ENCODE data around the gene KRT39.

DNA sequence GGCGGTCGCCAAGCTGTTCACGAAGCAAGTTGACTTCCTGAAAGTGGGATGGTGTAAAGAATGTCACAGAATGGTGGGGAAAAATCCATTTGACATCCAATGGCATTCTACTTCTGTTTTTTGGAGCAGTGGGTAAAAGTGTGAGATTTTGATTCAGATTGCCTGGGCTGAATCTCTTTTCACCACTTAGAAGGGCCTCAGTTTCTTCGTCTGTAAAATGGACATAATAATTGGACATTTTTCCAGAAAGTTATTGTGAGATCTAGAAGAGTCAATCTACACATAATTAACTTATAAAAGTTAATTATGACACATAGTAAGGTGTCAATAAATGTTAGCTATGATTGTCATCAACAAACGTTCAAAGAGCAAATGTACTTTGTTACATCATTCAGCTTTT, 14.4 kb upstream of the KRT39 start:
- TF ChIP-seq POLR2A (IDR thresholded peaks at IDR 0.05; ENCODE audit: low read depth, low read length) (no peak), FOXM1 (IDR thresholded peaks at IDR 0.05; ENCODE audit: low read depth, low read length) (no peak), PAX5 (IDR thresholded peaks at IDR 0.05; ENCODE audit: borderline replicate concordance, low read depth, low read length) (no peak), BACH1 (IDR thresholded peaks at IDR 0.05; ENCODE audit: borderline replicate concordance) (no peak), TARDBP (IDR thresholded peaks at IDR 0.05; ENCODE audit: borderline replicate concordance) (no peak), DPF2 (IDR thresholded peaks at IDR 0.05) (no peak), BHLHE40 (IDR thresholded peaks at IDR 0.05; ENCODE audit: borderline replicate concordance in 1 of 2, low read depth in 2 of 2, low read length in 1 of 2) (no peak)
- TF ChIP-seq, protein P1, sequence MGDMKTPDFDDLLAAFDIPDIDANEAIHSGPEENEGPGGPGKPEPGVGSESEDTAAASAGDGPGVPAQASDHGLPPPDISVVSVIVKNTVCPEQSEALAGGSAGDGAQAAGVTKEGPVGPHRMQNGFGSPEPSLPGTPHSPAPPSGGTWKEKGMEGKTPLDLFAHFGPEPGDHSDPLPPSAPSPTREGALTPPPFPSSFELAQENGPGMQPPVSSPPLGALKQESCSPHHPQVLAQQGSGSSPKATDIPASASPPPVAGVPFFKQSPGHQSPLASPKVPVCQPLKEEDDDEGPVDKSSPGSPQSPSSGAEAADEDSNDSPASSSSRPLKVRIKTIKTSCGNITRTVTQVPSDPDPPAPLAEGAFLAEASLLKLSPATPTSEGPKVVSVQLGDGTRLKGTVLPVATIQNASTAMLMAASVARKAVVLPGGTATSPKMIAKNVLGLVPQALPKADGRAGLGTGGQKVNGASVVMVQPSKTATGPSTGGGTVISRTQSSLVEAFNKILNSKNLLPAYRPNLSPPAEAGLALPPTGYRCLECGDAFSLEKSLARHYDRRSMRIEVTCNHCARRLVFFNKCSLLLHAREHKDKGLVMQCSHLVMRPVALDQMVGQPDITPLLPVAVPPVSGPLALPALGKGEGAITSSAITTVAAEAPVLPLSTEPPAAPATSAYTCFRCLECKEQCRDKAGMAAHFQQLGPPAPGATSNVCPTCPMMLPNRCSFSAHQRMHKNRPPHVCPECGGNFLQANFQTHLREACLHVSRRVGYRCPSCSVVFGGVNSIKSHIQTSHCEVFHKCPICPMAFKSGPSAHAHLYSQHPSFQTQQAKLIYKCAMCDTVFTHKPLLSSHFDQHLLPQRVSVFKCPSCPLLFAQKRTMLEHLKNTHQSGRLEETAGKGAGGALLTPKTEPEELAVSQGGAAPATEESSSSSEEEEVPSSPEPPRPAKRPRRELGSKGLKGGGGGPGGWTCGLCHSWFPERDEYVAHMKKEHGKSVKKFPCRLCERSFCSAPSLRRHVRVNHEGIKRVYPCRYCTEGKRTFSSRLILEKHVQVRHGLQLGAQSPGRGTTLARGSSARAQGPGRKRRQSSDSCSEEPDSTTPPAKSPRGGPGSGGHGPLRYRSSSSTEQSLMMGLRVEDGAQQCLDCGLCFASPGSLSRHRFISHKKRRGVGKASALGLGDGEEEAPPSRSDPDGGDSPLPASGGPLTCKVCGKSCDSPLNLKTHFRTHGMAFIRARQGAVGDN (IDR thresholded peaks at IDR 0.05), result no peak
- TF ChIP-seq, protein P2, sequence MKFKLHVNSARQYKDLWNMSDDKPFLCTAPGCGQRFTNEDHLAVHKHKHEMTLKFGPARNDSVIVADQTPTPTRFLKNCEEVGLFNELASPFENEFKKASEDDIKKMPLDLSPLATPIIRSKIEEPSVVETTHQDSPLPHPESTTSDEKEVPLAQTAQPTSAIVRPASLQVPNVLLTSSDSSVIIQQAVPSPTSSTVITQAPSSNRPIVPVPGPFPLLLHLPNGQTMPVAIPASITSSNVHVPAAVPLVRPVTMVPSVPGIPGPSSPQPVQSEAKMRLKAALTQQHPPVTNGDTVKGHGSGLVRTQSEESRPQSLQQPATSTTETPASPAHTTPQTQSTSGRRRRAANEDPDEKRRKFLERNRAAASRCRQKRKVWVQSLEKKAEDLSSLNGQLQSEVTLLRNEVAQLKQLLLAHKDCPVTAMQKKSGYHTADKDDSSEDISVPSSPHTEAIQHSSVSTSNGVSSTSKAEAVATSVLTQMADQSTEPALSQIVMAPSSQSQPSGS (IDR thresholded peaks at IDR 0.05; ENCODE audit: low read length), result no peak

Measured in GM12878 (cell line).